Neural cell (in vitro differentiated cells): Measurements from ENCODE around the gene MBD6. TPM values are rescaled to one million over a fixed set of nuclear protein-coding genes. Genes with fewer than 3 reads are reported as not detected.

ENCODE experiments used
- H2AFZ ChIP-seq: fragments of 200-600, 300-800 bp; sonication (generic), shearing (Covaris generic); 2 replicates; pipeline ENCODE4 v1.6.0; 2014; ENCODE audit warnings: low read depth, mild to moderate bottlenecking, antibody characterized with exemption, low read length, moderate library complexity
- H3F3A ChIP-seq: fragments of 200-600 bp; shearing (Covaris generic); 2 replicates; pipeline ENCODE4 v1.6.1; 2016; ENCODE audit warnings: mild to moderate bottlenecking, moderate library complexity, mixed read lengths, antibody characterized with exemption, low read length; ENCODE audit not compliant: insufficient read depth, poor library complexity, severe bottlenecking
- H3K27ac ChIP-seq: fragments of 200-600, 300-800 bp; sonication (generic), shearing (Covaris generic); 2 replicates; pipeline ENCODE4 v1.5.1; 2014; ENCODE audit warnings: mild to moderate bottlenecking, low read length, moderate library complexity
- H3K27me3 ChIP-seq: fragments of 300-800, 200-600 bp; sonication (generic), shearing (Covaris generic); 2 replicates; pipeline ENCODE4 v1.6.0; 2014; ENCODE audit warnings: mild to moderate bottlenecking, low read depth, low read length, moderate library complexity; ENCODE audit not compliant: insufficient read depth
- H3K36me3 ChIP-seq: fragments of 300-800, 200-600 bp; sonication (generic), shearing (Covaris generic); 2 replicates; pipeline ENCODE4 v1.5.1; 2014; ENCODE audit warnings: mild to moderate bottlenecking, antibody characterized with exemption, low read length, moderate library complexity; ENCODE audit not compliant: insufficient read depth
- H3K4me2 ChIP-seq: fragments of 300-800, 200-600 bp; sonication (generic), shearing (Covaris generic); 2 replicates; pipeline ENCODE4 v1.6.0; 2014; ENCODE audit warnings: mild to moderate bottlenecking, low read length
- H3K4me3 ChIP-seq: fragments of 300-800, 200-600 bp; sonication (generic), shearing (Covaris generic); 2 replicates; pipeline ENCODE4 v1.5.1; 2014; ENCODE audit warnings: mild to moderate bottlenecking, low read length, moderate library complexity
- H3K79me2 ChIP-seq: fragments of 200-600 bp; shearing (Covaris generic); replicated peaks from 2 replicates; pipeline ENCODE4 v1.6.0; 2014; ENCODE audit warnings: mild to moderate bottlenecking, low read length, moderate library complexity; ENCODE audit not compliant: insufficient read depth
- H3K9ac ChIP-seq: fragments of 300-800, 200-600 bp; sonication (generic), shearing (Covaris generic); 2 replicates; pipeline ENCODE4 v1.6.1; 2016; ENCODE audit warnings: mild to moderate bottlenecking, low read length, mixed read lengths
- H3K9me2 ChIP-seq: fragments of 200-600 bp; shearing (Covaris generic); 2 replicates; pipeline ENCODE4 v1.6.1; 2016; ENCODE audit warnings: mild to moderate bottlenecking, low read length, mixed read lengths; ENCODE audit not compliant: insufficient read depth
- H3K9me3 ChIP-seq: fragments of 200-600, 300-800 bp; sonication (generic), shearing (Covaris generic); 2 replicates; pipeline ENCODE4 v1.6.1; 2016; ENCODE audit warnings: mild to moderate bottlenecking, mixed run types, low read length, moderate library complexity, mixed read lengths
- H4K20me1 ChIP-seq: fragments of 200-600 bp; shearing (Covaris generic); 2 replicates; pipeline ENCODE4 v1.6.1; 2016; ENCODE audit warnings: mild to moderate bottlenecking, mixed run types; ENCODE audit not compliant: insufficient read depth
- CTCF ChIP-seq: fragments of 450-650 bp; IDR thresholded peaks from 2 replicates; pipeline ENCODE4 v1.5.1; 2014; ENCODE audit warnings: antibody characterized with exemption, mild to moderate bottlenecking, moderate library complexity; ENCODE audit not compliant: poor library complexity, severe bottlenecking
- EP300 ChIP-seq: fragments of 450-650 bp; conservative IDR thresholded peaks from 2 replicates; pipeline ENCODE4 v1.6.1; 2014; ENCODE audit warnings: antibody characterized with exemption, mild to moderate bottlenecking, moderate library complexity; ENCODE audit not compliant: poor library complexity, severe bottlenecking
- EZH2 ChIP-seq: fragments of 200-600, 300-800 bp; shearing (Covaris generic), sonication (generic); IDR thresholded peaks from 2 replicates; pipeline ENCODE4 v1.6.1; 2014; ENCODE audit warnings: antibody characterized with exemption, low read length, borderline replicate concordance, mild to moderate bottlenecking; ENCODE audit not compliant: insufficient read depth, poor library complexity, severe bottlenecking
- MXI1 ChIP-seq: fragments of 450-650 bp; conservative IDR thresholded peaks from 2 replicates; pipeline ENCODE4 v1.6.1; 2014; ENCODE audit warnings: antibody characterized with exemption, mild to moderate bottlenecking; ENCODE audit not compliant: poor library complexity, severe bottlenecking
- POLR2AphosphoS5 ChIP-seq: IDR thresholded peaks from 2 replicates; pipeline ENCODE4 v1.6.1; 2012
- RAD21 ChIP-seq: fragments of 450-650 bp; conservative IDR thresholded peaks from 2 replicates; pipeline ENCODE4 v1.6.1; 2014; ENCODE audit warnings: antibody characterized with exemption, mild to moderate bottlenecking, moderate library complexity
- REST ChIP-seq: IDR thresholded peaks from 2 replicates; pipeline ENCODE4 v1.6.1; 2012; ENCODE audit warnings: borderline replicate concordance
- SMC3 ChIP-seq: fragments of 450-650 bp; conservative IDR thresholded peaks from 2 replicates; pipeline ENCODE4 v1.6.1; 2014; ENCODE audit warnings: antibody characterized with exemption, mild to moderate bottlenecking, moderate library complexity; ENCODE audit not compliant: poor library complexity
- TAF1 ChIP-seq: IDR thresholded peaks from 2 replicates; pipeline ENCODE4 v1.6.1; 2012; ENCODE audit warnings: low read depth
- polyA plus RNA-seq: library from polyadenylated mRNA; depleted of rRNA; stranded (reverse); fragments of >200 nt; gene quantifications from 2 replicates; pipeline ENCODE4 v1.2.3, GENCODE V29; 2014

The MBD6 gene
- polyA plus RNA-seq, 1 donor from 2014 or later: 2.1 TPM

GRCh38 chr12:57554897-57555296 is 32.3 kb downstream of the MBD6 start:
- H4K20me1 ChIP-seq: peaks cover 5% of the 10 kb centered on the region

GRCh38 chr12:57558864-57559263 is 36.2 kb downstream of the MBD6 start:
- no peaks in the 10 kb centered on the region for H3K27me3 ChIP-seq
- H3K9me3 ChIP-seq: no peaks in the 10 kb centered on the region
- H3F3A ChIP-seq: peaks cover 3% of the 10 kb centered on the region
- no peak overlapping the region for H3K27ac ChIP-seq
- H3K9ac ChIP-seq: no peak overlapping the region
- H3K4me2 ChIP-seq: no peak overlapping the region
- peaks cover under 1% of the 10 kb centered on the region for H3K36me3 ChIP-seq
- H2AFZ ChIP-seq: no peak overlapping the region
- H4K20me1 ChIP-seq: peaks cover 5% of the 10 kb centered on the region
- no peak for TF ChIP-seq MXI1
- no peak for TF ChIP-seq RAD21
- TF ChIP-seq TAF1: no peak
- no peak for TF ChIP-seq SMC3
- TF ChIP-seq POLR2AphosphoS5: no peak
- no peak for TF ChIP-seq REST
- no peak for TF ChIP-seq CTCF
- peaks cover 52% of the 10 kb centered on the region for H3K79me2 ChIP-seq
- no peak overlapping the region for H3K4me3 ChIP-seq
- H3K9me2 ChIP-seq: no peaks in the 10 kb centered on the region

More at GRCh38 chr12:57554897-57555296, 32.3 kb downstream of the MBD6 start:
- Histone ChIP-seq H3K36me3 (no peaks in the 10 kb centered on the region), H3K9me2 (no peaks in the 10 kb centered on the region), H3K9ac (peak overlapping the region; percentile 5), H3K9me3 (no peaks in the 10 kb centered on the region), H2AFZ (no peak overlapping the region), H3K27ac (no peak overlapping the region), H3K79me2 (peaks cover 80% of the 10 kb centered on the region), H3K27me3 (no peaks in the 10 kb centered on the region), H3F3A (peaks cover 7% of the 10 kb centered on the region), H3K4me2 (no peak overlapping the region), H3K4me3 (peak overlapping the region; percentile 79)
- TF ChIP-seq MXI1 (no peak), SMC3 (no peak), EZH2 (no peak), RAD21 (no peak), REST (no peak), EP300 (no peak), TAF1 (no peak), CTCF (no peak), POLR2AphosphoS5 (no peak)
